ENCODE results near the gene ARL6IP4.

Gene ARL6IP4

GRCh38 chr12:122991623-122992275 lies 11.3 kb downstream of the ARL6IP4 start:
- no peak overlapping the region for H3K4me3 ChIP-seq (ENCODE audit: low read depth, low read length)
- no peak for DNase-seq (ENCODE audit: low read depth, low spot score)
- in situ Hi-C loops (cut with HindIII; ENCODE audit: low sequenced_read_pairs): no loop called here
- no peak for TF ChIP-seq CTCF (IDR thresholded peaks at IDR 0.05; ENCODE audit: low read depth, low read length)

- H3K4me3 ChIP-seq (ENCODE audit: low read depth, low read length): no peak overlapping the region
- TF ChIP-seq CTCF (IDR thresholded peaks at IDR 0.05; ENCODE audit: low read depth, low read length): no peak
- in situ Hi-C loops (cut with HindIII; ENCODE audit: low sequenced_read_pairs): no loop called here
- DNase-seq (ENCODE audit: low read depth, low spot score): no peak
These were observed 11.9 kb downstream of the ARL6IP4 start for GRCh38 chr12:122992386-122992785.

- H3K4me3 ChIP-seq (ENCODE audit: low read depth, low read length): no peak overlapping the region
- no peak for DNase-seq (ENCODE audit: low read depth, low spot score)
- in situ Hi-C loops (cut with HindIII; ENCODE audit: low sequenced_read_pairs): no loop called here
- TF ChIP-seq CTCF (IDR thresholded peaks at IDR 0.05; ENCODE audit: low read depth, low read length): no peak
These were observed 13.7 kb downstream of the ARL6IP4 start for GRCh38 chr12:122994140-122994675.

GRCh38 chr12:122994781-122995502 lies 14.5 kb downstream of the ARL6IP4 start:
- in situ Hi-C loops (cut with HindIII; ENCODE audit: low sequenced_read_pairs): no loop called here
- TF ChIP-seq CTCF (IDR thresholded peaks at IDR 0.05; ENCODE audit: low read depth, low read length): no peak
- H3K4me3 ChIP-seq (ENCODE audit: low read depth, low read length): no peak overlapping the region
- no peak for DNase-seq (ENCODE audit: low read depth, low spot score)

- H3K4me3 ChIP-seq (ENCODE audit: low read depth, low read length): no peak overlapping the region
- TF ChIP-seq CTCF (IDR thresholded peaks at IDR 0.05; ENCODE audit: low read depth, low read length): no peak
- in situ Hi-C loops (cut with HindIII; ENCODE audit: low sequenced_read_pairs): no loop called here
- no peak for DNase-seq (ENCODE audit: low read depth, low spot score)
These were observed 15.2 kb downstream of the ARL6IP4 start for GRCh38 chr12:122995503-122996187.

GRCh38 chr12:122996188-122996601 lies 15.7 kb downstream of the ARL6IP4 start:
- in situ Hi-C loops (cut with HindIII; ENCODE audit: low sequenced_read_pairs): no loop called here
- TF ChIP-seq CTCF (IDR thresholded peaks at IDR 0.05; ENCODE audit: low read depth, low read length): no peak
- no peak for DNase-seq (ENCODE audit: low read depth, low spot score)
- H3K4me3 ChIP-seq (ENCODE audit: low read depth, low read length): no peak overlapping the region
